ENCODE data around the gene FERMT3. TPM values are rescaled to one million over a fixed set of nuclear protein-coding genes. Genes with fewer than 3 reads are reported as not detected.

FERMT3 gene
- total and polyA plus RNA-seq, 2 of the 8 experiments (the other 6 are each of a cell fraction or from before 2014, with no cell fraction given) = 1.4 to 3.7 TPM

- Histone ChIP-seq H3K79me1 (ENCODE audit: low read depth, low read length) (0 out of 2 replicates have a peak, but pooled peaks cover 2% of the 10 kb centered on the region), H3K27me3 (replicated peaks in 1 of 4; ENCODE audit: control insufficient read depth in 3 of 4, extremely low read depth in 1 of 4, insufficient read depth in 3 of 4, low read length in 3 of 4) (no peaks in the 10 kb centered on the region), H2BK12ac (ENCODE audit: low read depth, low read length) (no peak overlapping the region), H2AFZ (ENCODE audit: low read length) (no peak overlapping the region), H2BK20ac (ENCODE audit: low read length) (no peak overlapping the region), H3K23me2 (ENCODE audit: low read depth, low read length) (no peaks in the 10 kb centered on the region; the same call in 1 of the 2 replicates), H4K91ac (replicated peaks; ENCODE audit: insufficient read length, low read length) (no peak overlapping the region), H2BK15ac (ENCODE audit: low read length) (no peak overlapping the region), H3K23ac (ENCODE audit: insufficient read length) (no peak overlapping the region), H2AK5ac (ENCODE audit: low read depth, low read length) (no peak overlapping the region), H3K4me1 (replicated peaks in 1 of 4; ENCODE audit: control insufficient read depth in 3 of 4, insufficient read depth in 4 of 4, low read length in 3 of 4) (no peaks in the 10 kb centered on the region), H4K8ac (ENCODE audit: extremely low read depth, insufficient read depth, low read length) (no peak overlapping the region), H4K20me1 (replicated peaks in 1 of 2; ENCODE audit: control insufficient read depth in 1 of 2, insufficient read depth in 2 of 2, low read length in 2 of 2) (peaks cover 0 to 24% of the 10 kb centered on the region in 2 experiments), H3K4me3 (ENCODE audit: extremely low read depth in 1 of 4, insufficient read depth in 2 of 4, low read depth in 3 of 4, low read length in 4 of 4) (no peak overlapping the region), H3K18ac (ENCODE audit: extremely low read depth, low read length) (no peak overlapping the region), H3K9ac (replicated peaks in 1 of 4; ENCODE audit: extremely low read depth in 1 of 4, low read depth in 3 of 4, low read length in 3 of 4) (no peak overlapping the region), H3K9me3 (ENCODE audit: insufficient read depth in 2 of 2, low read depth in 1 of 2, low read length in 1 of 2) (no peaks in the 10 kb centered on the region), H3K4ac (replicated peaks; ENCODE audit: insufficient read length, low read depth, low read length) (no peak overlapping the region), H2BK120ac (replicated peaks; ENCODE audit: low read depth, low read length) (no peak overlapping the region), H3K56ac (replicated peaks; ENCODE audit: insufficient read length, low read depth, low read length) (no peak overlapping the region), H3K14ac (ENCODE audit: insufficient read length) (no peak overlapping the region), H3K27ac (ENCODE audit: low read depth, low read length) (no peak overlapping the region), H4K5ac (ENCODE audit: insufficient read length, low read depth, low read length) (no peak overlapping the region), H3K36me3 (ENCODE audit: control insufficient read depth in 2 of 4, insufficient read depth in 4 of 4, low read length in 3 of 4) (peaks cover 56 to 95% (median 84%) of the 10 kb centered on the region in 4 experiments), H2BK5ac (ENCODE audit: low read depth, low read length) (no peak overlapping the region), H3K79me2 (ENCODE audit: control insufficient read depth in 1 of 2, insufficient read depth in 2 of 2, low read length in 2 of 2) (peaks cover 0 to 2% of the 10 kb centered on the region in 2 experiments; a peak in 2 of 4 replicates), H3K4me2 (ENCODE audit: insufficient read depth in 1 of 2, low read depth in 2 of 2, low read length in 2 of 2) (no peak overlapping the region)
- ChIA-PET CTCF (ENCODE audit: partially characterized antibody) (no interaction called here), POLR2A (ENCODE audit: partially characterized antibody) (interaction anchor here (4.4 kb wide), 1 partner anchor 13 kb away, joined by 21 read pairs; the partner anchor contains the start of gene STIP1)
- 100% methylated on average over 2 of the region's 2 CpGs; no CpG with 5 or more reads in 1 of the 2 experiments for WGBS, 2 experiments (ENCODE audit: extremely low coverage in 1 of 2, insufficient coverage in 1 of 2, insufficient read length in 1 of 2, insufficient replicate concordance in 2 of 2, low coverage in 1 of 2, low lambda C conversion rate in 2 of 2, missing lambda C conversion rate in 1 of 2)
- no peak for FAIRE-seq
- DNase-seq (ENCODE audit: low read depth in 1 of 2, low spot score in 2 of 2) = no peak
- TF ChIP-seq SIX5 (IDR thresholded peaks at IDR 0.05; ENCODE audit: low read depth, low read length) (no peak), YY1 (IDR thresholded peaks at IDR 0.05; ENCODE audit: low read depth, low read length) (no peak), KDM1A (IDR thresholded peaks at IDR 0.05; ENCODE audit: borderline replicate concordance, low read length) (no peak), TAF7 (optimal IDR thresholded peaks at IDR 0.05; ENCODE audit: borderline replicate concordance, low read depth, low read length) (no peak)
Measured at GRCh38 chr11:64198511-64198910, 8.0 kb upstream of the FERMT3 start.

Measured in H1 (cell line).